SH-SY5Y (cell line): ENCODE results near the gene PTAFR.

ENCODE experiments used
- GATA2 ChIP-seq: IDR thresholded peaks from 2 replicates; pipeline ENCODE4 v1.6.1; 2011; ENCODE audit warnings: mild to moderate bottlenecking, low read depth, low read length
- GATA3 ChIP-seq: IDR thresholded peaks from 2 replicates; pipeline ENCODE4 v1.6.1; 2011; ENCODE audit warnings: low read depth, mild to moderate bottlenecking, low read length, moderate library complexity

- TF ChIP-seq GATA2 (no peak), GATA3 (no peak)
These were observed 14.7 kb downstream of the PTAFR start for GRCh38 chr1:28161751-28162150.
